A673 (cell line): ENCODE results near the gene TRIM10.

Experiments
- CTCF ChIP-seq: fragments of 300-800, 200-600 bp; sonication (generic); conservative IDR thresholded peaks from 2 replicates; pipeline ENCODE4 v1.5.1; 2017; ENCODE audit warnings: low read depth, mild to moderate bottlenecking, antibody characterized with exemption, low read length, moderate library complexity, mixed read lengths
- EZH2 ChIP-seq: fragments of 200-600 bp; sonication (generic); IDR thresholded peaks from 2 replicates; pipeline ENCODE4 v1.6.1; 2017; ENCODE audit warnings: borderline replicate concordance, low read depth, mild to moderate bottlenecking, mixed read lengths, antibody characterized with exemption, low read length; ENCODE audit not compliant: poor library complexity, severe bottlenecking

GRCh38 chr6:30112402-30112994, 48.5 kb downstream of the TRIM10 start:
- TF ChIP-seq CTCF (no peak), EZH2 (no peak)
